A673 (cell line): ENCODE measurements around the gene MYBL2. TPM values are rescaled to one million over a fixed set of nuclear protein-coding genes. Genes with fewer than 3 reads are reported as not detected.

Experiments used
- BruUV-seq: library from RNA; stranded (reverse); fragments of 400-500 nt; replicated peaks from 2 replicates; lab custom pipeline; 2021; lab: Mats Ljungman, UMichigan
- CTCF ChIA-PET: fragments of 300-600 bp; sonication (Branson Sonifier 250); formaldehyde crosslinking; loops from one replicate; lab custom pipeline; 2022; ENCODE audit warnings: antibody characterized with exemption; lab: Charles Lee
- POLR2A ChIA-PET: fragments of 300-600 bp; sonication (Branson Sonifier 250); formaldehyde crosslinking; loops from one replicate; lab custom pipeline; 2022; ENCODE audit warnings: antibody characterized with exemption; ENCODE audit not compliant: low non-redundant PET; lab: Charles Lee
- DNase-seq: peaks from one replicate; pipeline ENCODE4 v3.0.0-alpha.2; 2015; ENCODE audit warnings: low spot score
- H3K27ac ChIP-seq: fragments of 200-600 bp; sonication (generic); 2 replicates; pipeline ENCODE4 v1.5.1; 2016; ENCODE audit warnings: mixed run types, low read depth, mild to moderate bottlenecking, mixed read lengths, antibody characterized with exemption, low read length; ENCODE audit not compliant: poor library complexity, severe bottlenecking
- H3K27me3 ChIP-seq: fragments of 200-600 bp; sonication (generic); replicated peaks from 2 replicates; pipeline ENCODE4 v1.6.1; 2017; ENCODE audit warnings: mixed run types, low read depth, mild to moderate bottlenecking, mixed read lengths, antibody characterized with exemption, low read length; ENCODE audit not compliant: insufficient read depth, poor library complexity
- H3K36me3 ChIP-seq: fragments of 200-600 bp; sonication (generic); 2 replicates; pipeline ENCODE4 v1.6.1; 2016; ENCODE audit warnings: mixed run types, mild to moderate bottlenecking, mixed read lengths, antibody characterized with exemption, low read length; ENCODE audit not compliant: insufficient read depth, poor library complexity, severe bottlenecking
- H3K4me1 ChIP-seq: fragments of 200-600 bp; sonication (generic); 2 replicates; pipeline ENCODE4 v1.6.1; 2017; ENCODE audit warnings: mixed run types, mild to moderate bottlenecking, mixed read lengths, antibody characterized with exemption, low read length; ENCODE audit not compliant: insufficient read depth, poor library complexity, severe bottlenecking
- H3K4me3 ChIP-seq: fragments of 200-600 bp; sonication (generic); 2 replicates; pipeline ENCODE4 v1.5.1; 2016; ENCODE audit warnings: low read depth, mixed run types, mild to moderate bottlenecking, mixed read lengths, low read length; ENCODE audit not compliant: poor library complexity, severe bottlenecking
- H3K9me3 ChIP-seq: fragments of 200-600 bp; sonication (generic); 2 replicates; pipeline ENCODE4 v1.6.1; 2016; ENCODE audit warnings: mixed run types, low read depth, mild to moderate bottlenecking, mixed read lengths, antibody characterized with exemption, low read length; ENCODE audit not compliant: poor library complexity, severe bottlenecking
- CTCF ChIP-seq: fragments of 300-800, 200-600 bp; sonication (generic); conservative IDR thresholded peaks from 2 replicates; pipeline ENCODE4 v1.5.1; 2017; ENCODE audit warnings: low read depth, mild to moderate bottlenecking, antibody characterized with exemption, low read length, moderate library complexity, mixed read lengths
- EZH2 ChIP-seq: fragments of 200-600 bp; sonication (generic); IDR thresholded peaks from 2 replicates; pipeline ENCODE4 v1.6.1; 2017; ENCODE audit warnings: borderline replicate concordance, low read depth, mild to moderate bottlenecking, mixed read lengths, antibody characterized with exemption, low read length; ENCODE audit not compliant: poor library complexity, severe bottlenecking
- intact Hi-C: fragments of 100-400 bp; cut with micrococcal nuclease; formaldehyde crosslinking; loops from one replicate; pipeline ENCODE4 v1.10.0; 2022; ENCODE audit not compliant: unreplicated experiment
- total RNA-seq: library from RNA; stranded (reverse); gene quantifications from 2 replicates; pipeline ENCODE4 v1.2.3, GENCODE V29; 2021

MYBL2 gene
- total RNA-seq, 1 experiment from 2014 or later: 256 TPM

- POLR2A ChIA-PET: interaction anchor here (0.7 kb wide), 1 partner anchor 346 kb away, joined by 4 read pairs; no protein-coding TSS in a partner anchor
- intact Hi-C loops: no loop called here
- CTCF ChIA-PET: no interaction called here
- H3K9me3 ChIP-seq: no peaks in the 10 kb centered on the region
- no peaks in the 10 kb centered on the region for H3K4me1 ChIP-seq
- no peak for DNase-seq
- H3K27ac ChIP-seq: no peak overlapping the region
- H3K4me3 ChIP-seq: no peak overlapping the region
- BruUV-seq: no TSS peak
- no peak for TF ChIP-seq EZH2
- TF ChIP-seq CTCF: no peak
- H3K27me3 ChIP-seq: no peaks in the 10 kb centered on the region
- H3K36me3 ChIP-seq: peaks cover 39% of the 10 kb centered on the region
These were observed 48.1 kb downstream of the MYBL2 start for GRCh38 chr20:43715044-43715443.

- H3K9me3 ChIP-seq: no peaks in the 10 kb centered on the region
- ChIA-PET CTCF (no interaction called here), POLR2A (no interaction called here)
- no TSS peak for BruUV-seq
- TF ChIP-seq EZH2 (no peak), CTCF (no peak)
- intact Hi-C loops: no loop called here
- H3K27ac ChIP-seq: no peak overlapping the region
- no peaks in the 10 kb centered on the region for H3K27me3 ChIP-seq
- no peak for DNase-seq
- H3K36me3 ChIP-seq: peaks cover 39% of the 10 kb centered on the region
- H3K4me1 ChIP-seq: no peaks in the 10 kb centered on the region
- no peak overlapping the region for H3K4me3 ChIP-seq
These were observed 48.6 kb downstream of the MYBL2 start for GRCh38 chr20:43715511-43715910.

- TSS peak; percentile 87 for BruUV-seq
- CTCF ChIA-PET: no interaction called here
These were observed 49.2 kb downstream of the MYBL2 start for GRCh38 chr20:43716123-43716522.

More at GRCh38 chr20:43716123-43716522, 49.2 kb downstream of the MYBL2 start:
- H3K27me3 ChIP-seq: no peaks in the 10 kb centered on the region
- peaks cover 35% of the 10 kb centered on the region for H3K36me3 ChIP-seq
- H3K4me3 ChIP-seq: no peak overlapping the region
- intact Hi-C loops: no loop called here
- POLR2A ChIA-PET: no interaction called here
- no peaks in the 10 kb centered on the region for H3K4me1 ChIP-seq
- no peak for DNase-seq
- no peak overlapping the region for H3K27ac ChIP-seq
- no peak for TF ChIP-seq EZH2
- no peak for TF ChIP-seq CTCF
- H3K9me3 ChIP-seq: no peaks in the 10 kb centered on the region
